ENCODE measurements around the gene PPP4R4. TPM values are rescaled to one million over a fixed set of nuclear protein-coding genes. Genes with fewer than 3 reads are reported as not detected.

The PPP4R4 gene
- total and polyA plus RNA-seq, 7 experiments from 2014 or later = 0.06 to 2.4 (median 1.7) TPM

GRCh38 chr14:94291159-94291905 lies 117.2 kb downstream of the PPP4R4 start:
- Mint-ChIP-seq H3K27ac (no peak overlapping the region), H3K27me3 (peaks cover 0 to 14% (median 6%) of the 10 kb centered on the region in 5 donors), H3K9me3 (peaks cover 0 to 4% (median 0%) of the 10 kb centered on the region in 11 donors), H3K4me1 (peaks cover 0 to 6% (median 0%) of the 10 kb centered on the region in 7 donors), H3K4me3 (no peak overlapping the region), H3K36me3 (no peaks in the 10 kb centered on the region)
- intact Hi-C loops (cut with micrococcal nuclease) = no loop called here
- ChIA-PET POLR2A (no interaction called here), CTCF (no interaction called here)
- Histone ChIP-seq H3K36me3 (ENCODE audit: control insufficient read depth in 2 of 3, insufficient read depth in 3 of 3, low read length in 3 of 3) (no peaks in the 10 kb centered on the region), H3K4me3 (ENCODE audit: low read length) (no peak overlapping the region), H3K4me1 (ENCODE audit: control insufficient read depth in 2 of 2, insufficient read depth in 2 of 2, low read length in 2 of 2) (no peaks in the 10 kb centered on the region), H3K27ac (ENCODE audit: low read depth, low read length) (no peak overlapping the region), H3K9me3 (ENCODE audit: control insufficient read depth in 2 of 3, low read length in 3 of 3) (no peaks in the 10 kb centered on the region), H3K27me3 (ENCODE audit: control insufficient read depth in 2 of 2, insufficient read depth in 2 of 2, low read length in 2 of 2) (no peaks in the 10 kb centered on the region)
- DNase-seq (no peak), ATAC-seq (no peak)

- Histone ChIP-seq H3K9me3 (ENCODE audit: control insufficient read depth in 2 of 3, low read length in 3 of 3) (no peaks in the 10 kb centered on the region), H3K4me3 (ENCODE audit: low read length) (no peak overlapping the region), H3K27me3 (ENCODE audit: control insufficient read depth in 2 of 2, insufficient read depth in 2 of 2, low read length in 2 of 2) (no peaks in the 10 kb centered on the region), H3K36me3 (ENCODE audit: control insufficient read depth in 2 of 3, insufficient read depth in 3 of 3, low read length in 3 of 3) (no peaks in the 10 kb centered on the region), H3K4me1 (ENCODE audit: control insufficient read depth in 2 of 2, insufficient read depth in 2 of 2, low read length in 2 of 2) (no peaks in the 10 kb centered on the region), H3K27ac (ENCODE audit: low read depth, low read length) (no peak overlapping the region)
- peaks cover 0 to 6% (median 0%) of the 10 kb centered on the region in 7 donors for H3K4me1 Mint-ChIP-seq
- ChIA-PET CTCF (no interaction called here), POLR2A (no interaction called here)
- peaks cover 0 to 4% (median 0%) of the 10 kb centered on the region in 11 donors for H3K9me3 Mint-ChIP-seq
- no peak overlapping the region for H3K27ac Mint-ChIP-seq
- no peak overlapping the region for H3K4me3 Mint-ChIP-seq
- DNase-seq (no peak), ATAC-seq (no peak)
- no peaks in the 10 kb centered on the region for H3K36me3 Mint-ChIP-seq
- peaks cover 0 to 21% (median 10%) of the 10 kb centered on the region in 5 donors for H3K27me3 Mint-ChIP-seq
- intact Hi-C loops (cut with micrococcal nuclease) = no loop called here
Measured at GRCh38 chr14:94291906-94292525, 117.9 kb downstream of the PPP4R4 start.

- H3K27ac Mint-ChIP-seq = no peak overlapping the region
- Histone ChIP-seq H3K4me3 (ENCODE audit: low read length) (no peak overlapping the region), H3K27ac (ENCODE audit: low read depth, low read length) (no peak overlapping the region), H3K9me3 (ENCODE audit: control insufficient read depth in 2 of 3, low read length in 3 of 3) (no peaks in the 10 kb centered on the region), H3K27me3 (ENCODE audit: control insufficient read depth in 2 of 2, insufficient read depth in 2 of 2, low read length in 2 of 2) (no peaks in the 10 kb centered on the region), H3K4me1 (ENCODE audit: control insufficient read depth in 2 of 2, insufficient read depth in 2 of 2, low read length in 2 of 2) (no peaks in the 10 kb centered on the region), H3K36me3 (ENCODE audit: control insufficient read depth in 2 of 3, insufficient read depth in 3 of 3, low read length in 3 of 3) (no peaks in the 10 kb centered on the region)
- ChIA-PET CTCF (no interaction called here), POLR2A (no interaction called here)
- peaks cover 0 to 4% (median 0%) of the 10 kb centered on the region in 11 donors for H3K9me3 Mint-ChIP-seq
- DNase-seq (no peak), ATAC-seq (no peak)
- intact Hi-C loops (cut with micrococcal nuclease) = no loop called here
- peaks cover 0 to 24% (median 13%) of the 10 kb centered on the region in 5 donors for H3K27me3 Mint-ChIP-seq
- H3K4me3 Mint-ChIP-seq = no peak overlapping the region
- H3K36me3 Mint-ChIP-seq = no peaks in the 10 kb centered on the region
- peaks cover 0 to 3% (median 0%) of the 10 kb centered on the region in 7 donors for H3K4me1 Mint-ChIP-seq
Measured at GRCh38 chr14:94292526-94292871, 118.4 kb downstream of the PPP4R4 start.

GRCh38 chr14:94292872-94293577 lies 118.9 kb downstream of the PPP4R4 start, which contains the start of gene SERPINA10:
SERPINA10 (minus strand) TSS chr14:94293268; CDS start chr14:94290593, 2,675 bp downstream.
- ATAC-seq (no peak), DNase-seq (no peak)
- CTCF ChIA-PET = no interaction called here
- H3K36me3 ChIP-seq (ENCODE audit: control insufficient read depth in 2 of 3, insufficient read depth in 3 of 3, low read length in 3 of 3) = no peaks in the 10 kb centered on the region
- no peaks in the 10 kb centered on the region for H3K9me3 ChIP-seq (ENCODE audit: control insufficient read depth in 2 of 3, low read length in 3 of 3)
- POLR2A ChIA-PET = no interaction called here
- H3K36me3 Mint-ChIP-seq = no peaks in the 10 kb centered on the region
- no peak within 1 kb of the TSS for H3K27ac ChIP-seq (ENCODE audit: low read depth, low read length)
- H3K27ac Mint-ChIP-seq = no peak within 1 kb of the TSS
- no peaks in the 10 kb centered on the region for H3K27me3 ChIP-seq (ENCODE audit: control insufficient read depth in 2 of 2, insufficient read depth in 2 of 2, low read length in 2 of 2)
- peaks cover 0 to under 1% (median 0%) of the 10 kb centered on the region in 11 donors for H3K9me3 Mint-ChIP-seq
- no peak within 1 kb of the TSS for H3K4me3 Mint-ChIP-seq
- H3K4me3 ChIP-seq (ENCODE audit: low read length) = no peak within 1 kb of the TSS
- intact Hi-C loops (cut with micrococcal nuclease) = no loop called here
- H3K4me1 Mint-ChIP-seq = no peaks in the 10 kb centered on the region
- H3K4me1 ChIP-seq (ENCODE audit: control insufficient read depth in 2 of 2, insufficient read depth in 2 of 2, low read length in 2 of 2) = no peaks in the 10 kb centered on the region
- H3K27me3 Mint-ChIP-seq = peaks cover 0 to 26% (median 13%) of the 10 kb centered on the region in 5 donors

- H3K9me3 Mint-ChIP-seq = peaks cover 0 to under 1% (median 0%) of the 10 kb centered on the region in 11 donors
- ChIA-PET POLR2A (no interaction called here), CTCF (no interaction called here)
- no peak overlapping the region for H3K27ac ChIP-seq (ENCODE audit: low read depth, low read length)
- ATAC-seq (no peak), DNase-seq (no peak)
- H3K9me3 ChIP-seq (ENCODE audit: control insufficient read depth in 2 of 3, low read length in 3 of 3) = no peaks in the 10 kb centered on the region
- H3K27ac Mint-ChIP-seq = no peak overlapping the region
- H3K27me3 ChIP-seq (ENCODE audit: control insufficient read depth in 2 of 2, insufficient read depth in 2 of 2, low read length in 2 of 2) = no peaks in the 10 kb centered on the region
- H3K4me1 ChIP-seq (ENCODE audit: control insufficient read depth in 2 of 2, insufficient read depth in 2 of 2, low read length in 2 of 2) = no peaks in the 10 kb centered on the region
- no peaks in the 10 kb centered on the region for H3K4me1 Mint-ChIP-seq
- no peak overlapping the region for H3K4me3 Mint-ChIP-seq
- no peaks in the 10 kb centered on the region for H3K36me3 ChIP-seq (ENCODE audit: control insufficient read depth in 2 of 3, insufficient read depth in 3 of 3, low read length in 3 of 3)
- H3K36me3 Mint-ChIP-seq = no peaks in the 10 kb centered on the region
- no peak overlapping the region for H3K4me3 ChIP-seq (ENCODE audit: low read length)
- H3K27me3 Mint-ChIP-seq = peaks cover 0 to 32% (median 13%) of the 10 kb centered on the region in 5 donors
- intact Hi-C loops (cut with micrococcal nuclease) = no loop called here
Measured at GRCh38 chr14:94293578-94293924, 119.4 kb downstream of the PPP4R4 start.

- ATAC-seq = no peak
- H3K4me1 ChIP-seq (ENCODE audit: control insufficient read depth in 2 of 2, insufficient read depth in 2 of 2, low read length in 2 of 2) = no peaks in the 10 kb centered on the region
Measured at GRCh38 chr14:94295360-94296180, 121.4 kb downstream of the PPP4R4 start.

More at GRCh38 chr14:94295360-94296180, 121.4 kb downstream of the PPP4R4 start:
- H3K27ac ChIP-seq (ENCODE audit: low read depth, low read length) = no peak overlapping the region
- no peaks in the 10 kb centered on the region for H3K4me1 Mint-ChIP-seq
- H3K36me3 Mint-ChIP-seq = no peaks in the 10 kb centered on the region
- H3K4me3 ChIP-seq (ENCODE audit: low read length) = no peak overlapping the region
- DNase-seq = no peak
- CTCF ChIA-PET = no interaction called here
- POLR2A ChIA-PET = no interaction called here
- H3K36me3 ChIP-seq (ENCODE audit: control insufficient read depth in 2 of 3, insufficient read depth in 3 of 3, low read length in 3 of 3) = no peaks in the 10 kb centered on the region
- no peaks in the 10 kb centered on the region for H3K9me3 ChIP-seq (ENCODE audit: control insufficient read depth in 2 of 3, low read length in 3 of 3)
- no peak overlapping the region for H3K27ac Mint-ChIP-seq
- H3K27me3 ChIP-seq (ENCODE audit: control insufficient read depth in 2 of 2, insufficient read depth in 2 of 2, low read length in 2 of 2) = no peaks in the 10 kb centered on the region
- intact Hi-C loops (cut with micrococcal nuclease) = no loop called here
- H3K27me3 Mint-ChIP-seq = peaks cover 0 to 38% (median 21%) of the 10 kb centered on the region in 5 donors
- H3K9me3 Mint-ChIP-seq = peaks cover 0 to 5% (median 0%) of the 10 kb centered on the region in 11 donors
- H3K4me3 Mint-ChIP-seq = no peak overlapping the region
